ENCODE measurements around the gene SHC1.

The SHC1 gene

DNA sequence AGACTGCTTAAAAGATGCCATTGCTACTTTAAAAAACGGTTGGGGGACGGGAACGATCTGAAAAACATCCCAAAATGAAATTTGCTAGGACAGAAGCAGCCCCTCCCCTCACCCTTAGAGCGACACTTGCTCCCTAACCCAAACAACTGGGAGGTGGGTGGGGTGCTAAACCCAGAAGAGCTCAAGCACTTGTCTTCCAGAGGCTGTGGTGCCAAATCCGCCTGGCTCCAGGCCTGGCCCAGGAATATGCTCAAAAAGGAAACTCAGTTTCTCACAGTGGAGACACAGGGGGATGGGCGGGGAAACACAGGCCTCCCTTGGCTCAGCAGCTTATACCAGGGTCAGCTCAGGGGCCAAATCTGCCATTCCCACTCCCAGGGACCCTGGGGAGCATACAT is 14.0 kb downstream of the SHC1 start:
- DNase-seq: no peak
- no peak for ATAC-seq

DNA sequence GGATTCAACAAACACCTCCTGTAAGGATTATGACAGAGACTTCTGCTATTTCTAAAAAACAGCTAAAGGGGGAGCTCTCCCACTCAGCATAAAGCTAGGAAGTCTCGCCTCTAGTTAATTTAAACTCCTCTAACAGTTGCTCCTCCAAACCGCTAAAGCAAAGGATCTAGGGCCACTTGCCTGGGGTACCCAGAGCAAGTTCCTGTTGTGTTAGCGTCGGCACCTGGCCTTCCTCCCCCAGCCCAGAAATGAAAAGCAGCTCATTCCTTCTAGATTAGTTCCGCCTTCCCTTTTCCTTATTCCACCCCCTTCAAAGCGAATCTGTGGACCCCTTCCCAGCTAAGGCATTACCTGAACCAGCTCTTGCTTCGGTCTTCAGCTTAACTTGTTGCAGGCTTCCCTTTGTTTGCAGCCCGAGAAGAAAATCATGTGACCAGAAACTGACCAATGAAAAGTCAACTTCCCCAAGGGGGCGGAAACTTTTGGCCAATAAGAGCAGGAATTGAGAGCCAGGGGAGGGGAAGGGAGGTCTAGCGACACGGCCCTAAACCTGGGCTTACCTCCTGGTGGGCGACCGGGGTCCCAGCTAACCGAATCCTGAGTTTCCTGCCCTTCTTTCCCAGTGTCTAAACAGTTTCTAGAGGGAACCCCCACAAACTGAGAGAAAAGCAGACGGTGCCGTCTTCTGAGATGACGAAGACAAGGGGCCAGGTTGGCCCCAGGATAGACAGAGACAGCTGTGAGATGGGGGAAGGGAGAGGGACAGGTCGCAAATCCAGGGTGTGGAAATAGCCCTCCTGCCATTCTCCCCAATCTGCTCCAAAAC is 14.6 kb downstream of the SHC1 start, which contains the start of gene PBXIP1:
Gene PBXIP1 (minus strand): TSS at position 382 of the 826 bp plus-strand sequence. CDS start 2,378 bp downstream, outside the sequence.
- peak; percentile 77 for DNase-seq
- ATAC-seq: peak; percentile 48

DNA sequence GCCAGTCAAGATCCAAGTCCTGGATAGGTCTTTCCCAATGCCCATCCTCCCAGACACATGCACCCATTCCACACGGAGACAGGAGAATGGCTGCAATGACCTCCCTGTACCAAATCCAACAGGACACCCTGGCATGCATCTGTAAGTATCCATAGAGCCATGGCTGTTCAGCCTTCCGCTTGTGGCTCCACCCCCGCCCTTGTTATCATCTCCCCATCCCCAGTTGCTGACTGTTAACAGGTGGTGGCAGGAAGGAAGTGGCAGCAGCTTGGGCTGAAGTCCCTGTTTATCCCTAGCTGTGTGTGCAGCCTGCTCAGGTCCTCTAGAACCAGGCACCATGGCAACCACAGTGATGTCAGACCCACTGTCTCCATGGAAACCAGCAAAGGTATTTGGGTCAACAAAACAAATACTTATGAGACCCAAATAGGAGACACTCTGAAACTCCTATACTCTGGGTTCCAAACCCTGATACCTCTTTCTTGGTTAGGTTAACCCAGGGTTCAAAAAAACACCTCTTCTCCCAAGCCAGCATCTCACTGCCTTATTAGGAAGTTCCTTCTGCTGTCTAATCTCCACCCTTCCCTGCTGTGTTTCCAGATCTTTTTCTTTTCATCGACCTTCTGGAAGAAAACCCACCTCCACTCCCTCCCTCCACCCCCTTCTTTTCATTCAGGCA is 15.4 kb downstream of the SHC1 start:
- peak; percentile 80 for DNase-seq
- ATAC-seq: peak; percentile 88

DNA sequence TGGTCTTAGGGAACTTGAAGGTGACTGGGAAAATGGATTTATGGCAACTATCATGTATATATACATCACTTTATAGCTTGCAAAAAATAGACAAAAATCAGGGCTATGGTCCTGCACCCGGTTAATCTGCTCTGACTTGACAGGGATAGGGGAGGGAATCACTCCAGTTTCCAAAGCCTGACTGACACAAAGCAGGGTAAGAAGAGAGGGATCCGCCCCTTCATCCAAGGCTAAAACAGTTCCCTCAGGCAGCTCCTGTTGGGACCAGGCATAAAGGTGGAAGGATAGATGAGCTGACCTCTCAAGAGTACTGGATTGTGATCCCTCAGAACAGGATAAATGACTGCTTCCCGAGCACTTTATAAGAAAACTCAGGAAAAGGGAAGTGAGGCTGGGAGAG is 16.0 kb downstream of the SHC1 start:
- DNase-seq (no peak), ATAC-seq (no peak)

- ATAC-seq: no peak
- no peak for DNase-seq
Observed at GRCh38 chr1:154953611-154954038, 16.9 kb downstream of the SHC1 start.

DNA sequence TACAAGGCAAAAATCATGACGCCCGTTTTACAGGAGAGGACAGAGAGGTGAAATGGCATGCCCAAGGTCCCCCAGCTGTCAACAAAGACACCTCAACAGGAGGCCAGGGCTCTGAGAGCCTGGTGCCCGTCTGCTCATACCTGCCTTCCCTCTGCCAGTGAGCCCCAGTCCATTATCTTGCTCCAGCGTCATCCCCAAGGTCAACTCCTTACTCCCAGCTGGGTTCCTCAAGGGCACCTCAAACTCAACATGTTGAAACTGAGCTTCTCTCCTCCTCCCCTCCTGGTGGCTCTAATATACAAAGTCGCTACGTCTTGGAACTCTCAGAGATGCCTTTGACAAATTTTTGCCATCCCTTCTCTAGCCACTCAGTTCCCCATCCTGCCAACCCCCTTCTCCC is 17.9 kb downstream of the SHC1 start:
- DNase-seq (no peak), ATAC-seq (no peak)

DNA sequence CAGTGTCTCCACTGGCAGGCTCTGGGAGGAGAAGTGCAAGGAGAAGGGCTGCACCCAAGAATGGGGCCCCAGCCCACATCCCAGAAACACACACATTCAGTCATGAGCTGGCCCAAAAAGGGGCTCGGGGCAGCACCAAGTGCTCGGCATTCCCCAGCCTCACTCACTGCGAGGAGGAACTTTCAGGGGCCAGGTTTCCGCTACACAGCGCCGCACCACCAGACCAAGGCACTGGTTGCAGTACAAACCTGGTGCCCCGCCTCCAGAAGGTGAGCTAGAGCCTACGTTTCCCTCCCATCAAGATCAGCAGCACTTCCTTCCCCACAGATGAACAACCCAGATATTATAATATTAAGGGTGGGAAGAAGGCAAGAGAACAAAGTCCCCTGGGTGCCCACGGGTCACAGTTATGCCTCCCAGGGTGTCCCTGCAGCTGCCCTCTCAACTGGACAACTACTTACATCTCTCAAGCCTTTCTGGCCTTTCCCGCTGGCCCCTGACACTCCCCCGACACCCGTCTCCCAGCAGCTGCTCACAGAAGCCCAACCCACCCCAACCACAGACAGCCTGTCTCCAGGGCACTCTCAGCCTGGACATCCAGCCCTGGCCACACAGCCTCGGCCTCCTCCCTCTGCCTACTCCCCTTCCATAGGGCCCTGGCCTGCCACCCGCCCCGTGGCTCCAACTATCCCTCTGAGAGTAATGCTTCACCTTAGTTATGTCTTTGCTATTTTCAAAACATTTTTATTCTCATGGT is 18.5 kb downstream of the SHC1 start:
- peak; percentile 44 for ATAC-seq
- peak; percentile 72 for DNase-seq

DNA sequence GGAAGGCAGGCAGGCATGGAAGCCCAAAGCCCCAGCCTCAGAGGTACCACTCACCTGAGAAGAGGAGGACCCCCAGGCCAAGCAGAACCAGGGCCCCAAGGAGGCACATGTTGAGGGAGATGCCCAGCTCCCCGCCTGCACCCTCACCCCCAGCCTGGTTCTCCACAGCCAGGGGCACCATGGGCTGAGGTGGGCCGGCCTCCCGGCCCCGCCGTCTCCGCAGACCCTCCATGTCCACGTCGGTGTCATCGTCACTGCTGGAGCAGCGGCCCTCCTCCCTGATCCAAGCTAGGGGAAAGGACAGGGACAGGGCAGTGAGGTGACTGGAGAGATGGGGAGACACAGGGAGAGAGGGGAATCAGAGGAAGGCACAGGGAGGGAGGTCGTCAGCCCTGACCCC is 22.5 kb downstream of the SHC1 start:
- ATAC-seq (no peak), DNase-seq (no peak)

- no peak for ATAC-seq
- DNase-seq: no peak
Observed at GRCh38 chr1:154945962-154946850, 24.3 kb downstream of the SHC1 start.

DNA sequence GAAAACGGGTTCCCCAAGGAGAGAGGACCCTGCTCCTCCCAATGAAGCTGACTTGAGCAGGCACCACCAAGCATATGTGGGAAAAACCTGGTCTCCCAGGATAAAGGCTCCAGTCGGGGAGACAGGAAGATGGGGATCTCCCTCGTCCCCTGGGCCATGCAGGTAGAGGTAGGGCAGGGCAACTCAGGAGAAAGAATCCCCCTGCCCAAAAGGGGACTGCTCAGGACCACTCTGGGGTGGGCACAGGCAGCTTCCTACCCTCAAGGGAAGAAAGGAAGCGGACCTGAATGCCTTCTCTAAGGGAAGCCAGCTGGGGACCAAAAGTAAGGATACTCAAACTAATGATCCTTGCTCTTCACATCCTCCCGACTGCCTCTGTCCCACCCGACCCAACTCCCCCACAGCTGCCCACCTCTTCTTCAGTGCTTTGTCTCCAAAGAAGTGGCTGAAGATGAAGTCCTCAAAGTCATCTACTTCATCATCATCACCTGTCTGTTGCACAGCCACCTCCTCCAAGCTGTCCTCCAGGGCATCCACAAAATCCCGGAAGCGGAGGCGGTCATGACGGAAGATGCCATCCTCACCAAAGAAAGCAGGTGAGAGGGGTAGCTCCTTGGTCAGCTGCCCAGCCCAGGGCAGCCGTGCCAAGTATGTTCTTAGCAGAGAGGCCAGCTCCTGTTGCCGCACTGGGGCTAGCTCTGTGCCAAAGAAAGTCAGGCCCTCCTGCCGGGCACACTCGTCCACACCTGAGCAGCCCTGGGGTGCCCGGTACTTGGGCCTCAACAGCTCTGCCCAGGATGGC is 25.2 kb downstream of the SHC1 start:
- ATAC-seq (no peak), DNase-seq (no peak)

DNA sequence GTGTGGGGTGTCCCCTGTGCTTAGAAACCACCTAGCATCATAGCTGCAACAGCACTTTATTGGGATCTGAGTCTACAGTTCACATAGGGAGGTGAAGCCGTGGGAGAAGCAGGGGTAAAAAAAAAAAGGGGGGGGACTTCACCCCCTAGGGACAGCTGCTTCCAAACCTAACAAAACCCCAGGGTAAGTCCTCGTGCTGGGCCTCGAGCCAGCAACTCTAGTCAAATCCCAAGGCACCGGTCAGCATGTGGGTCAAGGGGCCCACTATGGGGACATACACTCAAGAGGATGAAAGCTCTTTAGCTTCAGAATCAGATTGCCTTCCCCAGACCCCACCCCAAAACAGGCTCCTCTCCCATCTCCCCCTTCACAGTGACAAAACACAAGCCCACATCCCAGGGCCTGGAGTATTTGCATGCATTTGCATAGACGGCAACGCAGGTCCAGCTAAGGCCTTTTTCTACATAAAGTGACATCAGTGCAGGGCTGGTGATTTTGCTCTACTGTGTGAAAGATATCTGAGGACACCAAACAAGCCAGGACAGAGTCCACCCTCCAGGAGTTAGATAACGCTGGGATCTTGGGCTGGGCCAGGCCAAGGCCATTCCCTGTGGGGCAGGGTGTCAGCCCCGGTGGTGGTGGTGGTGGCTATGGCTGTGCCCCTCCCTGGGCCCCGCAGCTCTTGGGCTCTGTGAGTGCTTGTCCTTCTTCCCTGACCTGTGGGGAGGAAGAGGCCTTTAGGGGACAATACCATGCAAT is 26.0 kb downstream of the SHC1 start:
- no peak for ATAC-seq

GRCh38 chr1:154943649-154944400 is 26.7 kb downstream of the SHC1 start:
- DNase-seq (peak; percentile 63), ATAC-seq (no peak)

More for the DNA sequence above, 26.0 kb downstream of the SHC1 start:
- no peak for DNase-seq

DNA sequence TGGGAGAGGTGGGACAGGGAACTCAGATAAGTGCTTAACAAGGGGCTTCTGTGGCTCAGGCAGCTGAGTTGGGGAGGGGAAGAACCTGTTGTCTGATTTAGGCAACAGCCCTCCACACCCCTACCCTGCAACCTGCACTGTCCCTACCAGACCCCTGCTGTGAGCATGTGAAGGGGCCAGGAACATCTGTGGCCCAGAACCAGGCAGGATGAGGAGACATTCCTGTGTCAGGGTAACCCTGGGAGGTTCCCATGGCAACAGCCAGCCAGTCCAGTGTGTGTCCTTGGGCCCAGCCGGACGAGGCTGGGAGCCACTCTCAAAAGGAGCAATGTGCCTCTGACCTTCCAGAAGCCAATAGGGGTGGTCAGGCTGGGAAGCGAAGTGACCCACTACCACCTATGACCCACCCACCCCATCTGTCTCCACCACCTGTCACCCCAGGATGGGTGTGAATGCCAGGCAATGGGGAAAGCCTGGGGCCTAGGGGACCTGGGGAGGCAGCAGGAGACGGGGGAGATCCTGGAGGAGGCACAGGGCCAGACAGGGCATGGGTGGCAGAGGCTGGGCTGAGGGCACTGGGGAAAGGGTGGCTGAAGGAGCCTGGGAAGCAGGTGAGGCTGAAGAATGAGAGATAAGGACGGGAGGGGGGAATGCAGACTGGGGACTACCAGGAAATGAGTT is 29.1 kb downstream of the SHC1 start:
- no peak for DNase-seq
- no peak for ATAC-seq

GRCh38 chr1:154940651-154941194 is 29.8 kb downstream of the SHC1 start:
- ATAC-seq (peak; percentile 30), DNase-seq (peak; percentile 36)

- no peak for ATAC-seq
Observed at GRCh38 chr1:154940213-154940560, 30.4 kb downstream of the SHC1 start.

DNA sequence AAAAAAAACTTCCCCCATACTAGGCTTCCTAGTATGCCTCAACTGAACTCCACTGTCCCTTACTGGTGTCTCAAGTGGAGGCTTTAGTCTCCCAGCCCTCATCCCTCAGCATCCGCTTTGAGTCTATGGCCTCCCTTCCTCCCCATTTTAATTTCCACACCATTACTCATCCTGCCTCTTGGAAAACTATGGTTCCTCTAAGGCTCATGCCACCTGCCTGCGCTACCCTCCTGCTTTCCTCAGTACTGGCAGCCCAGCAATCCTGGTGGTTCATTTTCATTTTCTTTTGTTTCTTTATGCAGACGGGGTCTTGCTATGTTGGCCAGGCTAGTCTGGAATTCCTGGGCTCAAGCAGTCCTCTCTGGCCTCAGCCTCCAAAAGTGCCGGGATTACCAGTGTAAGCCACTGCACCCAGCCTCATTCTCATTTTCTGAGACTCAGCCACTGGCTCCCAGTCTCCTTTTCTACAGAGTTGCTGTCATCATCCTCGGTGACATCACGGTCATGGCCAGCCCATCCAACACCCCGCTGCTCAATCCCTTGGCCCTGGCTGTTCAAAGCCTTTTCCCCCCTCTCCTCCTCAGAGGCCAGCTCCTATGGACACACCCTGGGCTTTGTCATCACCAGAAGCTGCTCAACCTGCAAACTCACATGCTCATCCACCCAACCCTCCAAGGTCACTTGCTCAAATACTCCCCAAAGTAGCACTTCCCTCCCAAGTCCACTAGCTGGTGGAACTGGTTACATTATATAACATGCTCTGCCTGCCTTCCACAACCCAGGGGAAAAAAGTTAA is 31.7 kb downstream of the SHC1 start:
- DNase-seq: no peak
- ATAC-seq: no peak

More at GRCh38 chr1:154940213-154940560, 30.4 kb downstream of the SHC1 start:
- DNase-seq: no peak

DNA sequence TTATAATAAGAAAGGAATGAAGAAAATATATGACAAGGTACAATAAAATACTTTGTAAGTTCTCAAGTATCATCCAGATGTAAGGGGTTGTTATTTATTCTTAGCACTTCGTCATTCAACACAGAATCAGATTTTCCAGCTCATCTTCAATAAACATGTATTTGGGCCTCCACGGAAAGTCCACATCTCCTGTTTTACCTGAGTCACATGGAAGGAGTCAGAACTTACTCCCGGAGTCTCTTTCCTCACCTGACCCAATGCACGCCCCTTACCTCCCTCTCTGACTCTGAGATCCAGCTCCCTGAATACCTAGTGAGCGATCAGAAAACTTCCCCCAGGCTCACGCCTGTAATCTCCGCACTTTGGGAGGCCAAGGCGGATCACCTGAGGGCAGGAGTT is 32.6 kb downstream of the SHC1 start:
- DNase-seq: no peak
- ATAC-seq: no peak
